AG10803 (cell line): ENCODE results near the gene WDR1.

Experiments used
- DNase-seq: peaks from one replicate; pipeline ENCODE4 v3.0.0; 2010; ENCODE audit warnings: low read depth
- H3K4me3 ChIP-seq: 2 replicates; pipeline ENCODE4 v1.5.1; 2011; ENCODE audit warnings: mild to moderate bottlenecking, low read length, control low read depth
- CTCF ChIP-seq: conservative IDR thresholded peaks from 2 replicates; pipeline ENCODE4 v1.5.1; 2011; ENCODE audit warnings: mild to moderate bottlenecking, low read length, control low read depth, inconsistent platforms

WDR1 gene

GRCh38 chr4:10116569-10117358 is at the start of gene WDR1:
WDR1 (minus strand) TSS chr4:10116799; CDS start chr4:10116666, 133 bp downstream.
- peak; percentile 95 for DNase-seq
- no peak for TF ChIP-seq CTCF
- H3K4me3 ChIP-seq = peak within 1 kb of the TSS; percentile 82

DNA sequence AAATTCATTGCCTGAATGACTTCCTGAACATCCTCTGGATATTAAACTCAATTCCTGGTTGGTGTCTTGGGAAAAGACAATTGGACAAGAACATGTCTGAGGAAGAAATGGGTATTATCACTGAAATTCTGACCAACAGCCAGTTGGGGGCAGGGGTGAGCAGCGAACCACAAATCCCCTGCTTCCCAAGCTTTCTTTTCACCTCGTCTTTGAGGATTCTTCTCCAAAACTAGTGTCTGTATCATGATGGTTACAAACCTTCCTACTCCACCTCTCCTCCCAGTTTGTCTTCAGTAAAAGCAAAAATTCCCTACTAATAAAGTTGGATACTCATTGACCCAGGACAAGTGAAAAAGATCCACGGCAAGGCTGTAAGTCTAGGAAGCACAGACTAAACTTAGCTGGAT is 48.3 kb upstream of the WDR1 start:
- no peak overlapping the region for H3K4me3 ChIP-seq
- peak; percentile 55 for DNase-seq
- TF ChIP-seq CTCF = peak; percentile 89

- TF ChIP-seq CTCF = no peak
- DNase-seq = no peak
- no peak overlapping the region for H3K4me3 ChIP-seq
Observed at GRCh38 chr4:10163296-10163695, 46.7 kb upstream of the WDR1 start.

DNA sequence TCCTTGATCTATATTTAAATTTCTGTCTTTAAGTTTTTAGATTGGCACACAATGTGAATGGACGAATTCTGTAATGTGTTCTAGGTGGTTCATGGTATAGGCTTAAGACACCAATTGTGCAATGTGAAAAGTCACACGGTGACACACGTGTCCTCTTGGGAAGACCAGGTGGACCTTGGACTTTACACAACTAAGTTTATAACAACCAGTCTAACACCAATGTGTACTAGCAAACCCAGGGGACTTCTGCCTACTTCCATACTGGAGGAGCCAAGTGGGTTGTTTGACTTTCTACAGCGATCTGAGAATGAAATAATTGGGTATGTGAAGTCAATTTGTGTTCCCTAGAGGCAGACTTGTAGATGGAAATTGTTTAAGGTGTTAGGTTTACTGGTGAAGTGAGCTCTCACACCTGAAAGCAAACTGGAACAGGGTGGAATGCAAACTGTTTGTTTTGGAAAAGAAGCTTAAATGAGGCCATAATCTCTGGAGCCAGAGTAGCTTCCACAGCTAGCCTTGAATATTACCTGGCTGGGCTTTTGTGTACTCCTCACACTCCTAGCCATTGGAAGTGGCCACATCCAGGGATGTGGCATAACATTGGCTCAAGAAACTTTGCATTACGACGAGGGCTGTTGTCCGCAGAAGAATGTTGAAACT is 45.9 kb upstream of the WDR1 start:
- TF ChIP-seq CTCF = no peak
- H3K4me3 ChIP-seq = no peak overlapping the region
- DNase-seq = no peak

GRCh38 chr4:10161840-10162239 is 45.2 kb upstream of the WDR1 start:
- TF ChIP-seq CTCF = no peak
- H3K4me3 ChIP-seq = no peak overlapping the region
- DNase-seq = no peak

DNA sequence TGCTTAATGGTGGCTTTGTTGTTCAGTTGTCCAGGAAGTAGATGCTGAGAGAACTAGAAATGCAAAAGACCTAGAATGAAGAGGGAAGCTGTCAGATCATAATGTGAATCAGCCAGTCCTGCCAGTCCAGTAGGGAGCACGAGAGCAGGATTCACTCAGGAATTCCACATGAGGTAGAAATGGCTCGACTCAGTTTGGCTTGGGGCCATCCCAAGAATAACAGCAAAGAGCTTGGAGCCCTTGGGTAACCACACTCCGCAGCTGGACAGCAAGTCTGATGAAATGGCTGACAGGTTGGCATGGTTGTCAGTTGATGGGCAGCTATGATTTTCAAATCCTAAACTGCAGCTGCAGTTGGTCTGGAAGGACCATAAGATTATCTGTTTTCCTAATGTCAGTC is 44.5 kb upstream of the WDR1 start:
- no peak for TF ChIP-seq CTCF
- no peak overlapping the region for H3K4me3 ChIP-seq
- DNase-seq = peak; percentile 60

DNA sequence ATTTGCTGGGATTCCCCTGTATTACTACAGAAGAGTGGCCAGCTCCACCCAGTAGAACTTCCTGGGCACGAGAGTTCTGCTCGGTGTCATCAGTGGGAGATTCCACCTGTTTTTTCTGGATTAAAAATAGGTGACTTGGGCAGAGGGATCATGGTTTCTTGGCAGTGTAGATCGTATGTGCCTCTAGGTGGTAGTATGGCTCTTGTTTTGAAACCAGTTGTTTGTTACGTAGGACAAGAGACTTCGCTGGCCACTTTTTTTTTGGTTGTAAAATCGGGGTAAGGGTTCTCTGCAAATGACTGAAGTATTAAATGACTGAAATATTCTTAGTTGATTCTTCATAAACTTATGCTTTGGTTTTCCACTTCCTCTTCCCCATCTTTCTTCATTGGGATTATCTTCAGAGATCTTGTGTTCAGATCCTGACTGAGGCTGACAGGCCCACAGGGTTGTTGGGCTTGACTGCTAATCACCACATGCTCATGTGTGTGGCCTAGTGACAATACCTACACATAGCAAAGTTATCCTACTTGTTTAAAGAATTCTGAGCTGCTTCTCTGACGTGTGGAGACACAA is 43.8 kb upstream of the WDR1 start:
- peak; percentile 58 for TF ChIP-seq CTCF
- H3K4me3 ChIP-seq = no peak overlapping the region
- DNase-seq = peak; percentile 47
